Measurements from ENCODE around the gene IGF2BP2.

DNA sequence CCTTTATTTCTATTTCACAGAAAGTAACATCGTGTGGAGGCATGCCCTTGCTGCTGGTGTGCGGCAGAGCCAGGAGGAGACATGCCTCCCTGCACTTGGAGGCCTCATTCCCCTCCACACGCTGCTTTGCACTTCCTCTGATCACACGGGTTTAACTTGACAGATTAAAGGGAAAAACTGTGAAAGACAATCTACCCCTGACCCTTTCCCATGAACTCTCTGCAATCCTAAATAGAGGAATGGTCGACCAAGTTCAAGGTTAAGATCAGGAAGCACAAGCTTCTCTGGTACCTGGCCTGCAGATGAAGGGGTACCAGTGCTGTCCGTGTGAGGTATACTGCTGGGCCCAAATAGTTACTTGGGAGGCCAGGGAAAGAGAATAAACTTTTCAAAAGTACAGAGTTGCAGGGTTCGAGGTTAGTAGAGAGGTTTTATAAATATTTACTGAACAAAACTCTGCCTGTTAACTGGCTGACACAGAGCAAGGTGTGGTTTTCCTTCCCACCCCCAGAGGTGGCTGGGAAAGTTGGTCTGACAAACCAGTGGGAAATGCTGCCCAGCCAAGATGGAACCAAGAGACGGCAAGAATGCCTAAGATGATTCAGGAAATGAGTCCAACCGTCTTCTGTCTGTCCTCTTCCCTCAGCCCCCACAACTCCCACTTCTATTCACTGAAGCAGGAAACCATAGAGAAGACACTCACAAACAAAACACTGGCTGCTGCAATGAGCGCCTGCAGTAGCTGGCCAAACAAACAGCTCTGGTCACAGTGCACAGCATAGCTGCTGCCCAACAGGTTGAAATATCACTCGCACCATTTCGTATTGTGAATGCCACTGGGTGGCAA, 79.6 kb downstream of the IGF2BP2 start:
- TF ChIP-seq CTCF (IDR thresholded peaks at IDR 0.05) (no peak), POLR2A (IDR thresholded peaks at IDR 0.05) (no peak)

All from lower leg skin (tissue), 3 donors.